Transverse colon (tissue), 4 donors: ENCODE measurements around the gene DNAH1.

Source experiments
- CTCF ChIP-seq, 5 experiments: fragments of 200-600 bp in 3 of 5; fragments of 450-650 bp in 2 of 5; sonication (generic) in 3 of 5; IDR thresholded peaks; 1 replicate in 2 of 5; 2 replicates in 3 of 5; pipeline ENCODE4 v1.5.1; 2016 to 2017; ENCODE audit warnings: antibody characterized with exemption in 5 of 5, inconsistent platforms in 3 of 5, mild to moderate bottlenecking in 2 of 5, moderate library complexity in 1 of 5
- EP300 ChIP-seq: sonication (generic); formaldehyde crosslinking; IDR thresholded peaks from one replicate; pipeline ENCODE4 v1.6.1; 2017; ENCODE audit warnings: antibody characterized with exemption, low read depth
- POLR2A ChIP-seq: fragments of 450-650 bp; IDR thresholded peaks from one replicate; pipeline ENCODE4 v1.6.1; 2016; ENCODE audit warnings: antibody characterized with exemption, mild to moderate bottlenecking, moderate library complexity
- POLR2AphosphoS5 ChIP-seq, 3 donors: sonication (generic); formaldehyde crosslinking; IDR thresholded peaks; one replicate each; pipeline ENCODE4 v1.6.1; 2016; ENCODE audit warnings: antibody characterized with exemption in 3 of 3

GRCh38 chr3:52429031-52429430, 112.9 kb downstream of the DNAH1 start:
- TF ChIP-seq POLR2A (no peak), CTCF (IDR thresholded peaks at IDR 0.05) (no peak), EP300 (no peak), POLR2AphosphoS5 (IDR thresholded peaks at IDR 0.05) (no peak)
